Upper lobe of left lung (tissue), 4 donors: Measurements from ENCODE around the gene DCT.

Source experiments
- POLR2AphosphoS5 ChIP-seq, 2 donors: sonication (generic); formaldehyde crosslinking; IDR thresholded peaks; one replicate each; pipeline ENCODE4 v1.5.1; 2017; ENCODE audit warnings: antibody characterized with exemption in 2 of 2
- TF ChIP-seq, protein P1 (sequence below), 6 experiments: fragments of 450-650 bp in 4 of 6; fragments of 200-600 bp in 2 of 6; sonication (generic) in 2 of 6; IDR thresholded peaks; one replicate each; pipeline ENCODE4 v1.5.1; 2016 to 2019; ENCODE audit warnings: antibody characterized with exemption in 6 of 6

DNA sequence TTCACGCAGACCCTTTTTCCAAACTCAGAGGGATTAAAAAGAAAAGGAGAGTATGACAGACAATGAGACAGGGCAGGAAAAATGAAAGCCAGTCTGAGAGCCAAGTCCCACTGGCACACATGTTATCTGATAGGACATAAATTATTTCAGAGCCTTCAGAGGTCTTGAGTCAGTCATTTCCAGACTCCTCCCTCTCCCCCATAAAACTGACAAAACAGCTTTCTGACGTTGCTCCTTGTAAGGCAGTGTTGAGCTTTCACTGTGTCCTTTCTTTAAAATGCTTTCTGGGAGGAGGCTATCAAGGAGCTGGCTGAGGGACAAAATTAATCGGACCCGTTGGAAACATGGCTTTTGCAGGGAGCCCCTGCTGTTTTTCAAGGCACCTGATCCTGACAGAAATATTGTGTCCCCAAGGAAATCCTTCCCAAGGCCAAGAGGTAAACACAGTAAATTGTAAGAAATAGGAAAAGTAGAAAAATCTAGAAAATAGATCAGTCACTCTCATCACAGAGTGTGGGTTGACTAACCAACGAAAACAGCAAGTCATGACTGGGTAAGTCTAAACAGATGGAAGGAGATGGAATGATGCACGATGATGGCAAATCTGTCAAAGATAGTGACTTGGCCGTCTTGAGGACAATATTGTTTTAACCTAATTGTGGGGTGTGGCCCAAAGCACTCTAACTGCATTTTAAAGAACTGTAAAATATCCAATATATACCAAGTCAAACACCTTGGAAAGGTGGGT, 89.7 kb downstream of the DCT start:
- TF ChIP-seq, protein P1, sequence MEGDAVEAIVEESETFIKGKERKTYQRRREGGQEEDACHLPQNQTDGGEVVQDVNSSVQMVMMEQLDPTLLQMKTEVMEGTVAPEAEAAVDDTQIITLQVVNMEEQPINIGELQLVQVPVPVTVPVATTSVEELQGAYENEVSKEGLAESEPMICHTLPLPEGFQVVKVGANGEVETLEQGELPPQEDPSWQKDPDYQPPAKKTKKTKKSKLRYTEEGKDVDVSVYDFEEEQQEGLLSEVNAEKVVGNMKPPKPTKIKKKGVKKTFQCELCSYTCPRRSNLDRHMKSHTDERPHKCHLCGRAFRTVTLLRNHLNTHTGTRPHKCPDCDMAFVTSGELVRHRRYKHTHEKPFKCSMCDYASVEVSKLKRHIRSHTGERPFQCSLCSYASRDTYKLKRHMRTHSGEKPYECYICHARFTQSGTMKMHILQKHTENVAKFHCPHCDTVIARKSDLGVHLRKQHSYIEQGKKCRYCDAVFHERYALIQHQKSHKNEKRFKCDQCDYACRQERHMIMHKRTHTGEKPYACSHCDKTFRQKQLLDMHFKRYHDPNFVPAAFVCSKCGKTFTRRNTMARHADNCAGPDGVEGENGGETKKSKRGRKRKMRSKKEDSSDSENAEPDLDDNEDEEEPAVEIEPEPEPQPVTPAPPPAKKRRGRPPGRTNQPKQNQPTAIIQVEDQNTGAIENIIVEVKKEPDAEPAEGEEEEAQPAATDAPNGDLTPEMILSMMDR (IDR thresholded peaks at IDR 0.05), result no peak
- TF ChIP-seq POLR2AphosphoS5 (IDR thresholded peaks at IDR 0.05), result no peak
